Left renal cortex interstitium (tissue), 4 donors: Measurements from ENCODE around the gene ATP9B. TPM values are rescaled to one million over a fixed set of nuclear protein-coding genes. Genes with fewer than 3 reads are reported as not detected.

Source experiments
- DNase-seq, 4 donors: peaks; one replicate each; pipeline ENCODE4 v3.0.0-alpha.2; 2013; ENCODE audit warnings: low read depth in 4 of 4, low spot score in 2 of 4, missing footprints in 1 of 4
- polyA plus RNA-seq, 4 donors: library from polyadenylated mRNA; unstranded; fragments of 120-200 nt; gene quantifications; one replicate each; pipeline ENCODE4 v1.2.1, GENCODE V29; 2013; ENCODE audit not compliant: insufficient read length in 4 of 4

The ATP9B gene
- polyA plus RNA-seq: 10 to 100 TPM; 27.9 to 36.8 (median 35.9) TPM

GRCh38 chr18:79068937-79069716 lies at the start of gene ATP9B:
Gene ATP9B (plus strand): TSS chr18:79069394. CDS start chr18:79069411, 17 bp downstream.
- DNase-seq: peak; percentile 93 to 97 (median 95)

GRCh38 chr18:79019881-79020280 lies 49.3 kb upstream of the ATP9B start:
- no peak for DNase-seq

GRCh38 chr18:79022603-79023002 lies 46.6 kb upstream of the ATP9B start:
- no peak for DNase-seq

- DNase-seq: no peak
Observed at GRCh38 chr18:79026491-79026890, 42.7 kb upstream of the ATP9B start.

- DNase-seq: no peak
Observed at GRCh38 chr18:79030680-79031079, 38.5 kb upstream of the ATP9B start.

- no peak for DNase-seq
Observed at GRCh38 chr18:79042276-79042675, 26.9 kb upstream of the ATP9B start.

GRCh38 chr18:79043288-79043687 lies 25.9 kb upstream of the ATP9B start:
- no peak for DNase-seq

- peak in 1 of 4 donors; percentile 15 for DNase-seq
Observed at GRCh38 chr18:79046522-79046921, 22.7 kb upstream of the ATP9B start.

- DNase-seq: no peak
Observed at GRCh38 chr18:79047556-79048244, 21.5 kb upstream of the ATP9B start.

GRCh38 chr18:79048245-79048632 lies 21.0 kb upstream of the ATP9B start:
- no peak for DNase-seq

GRCh38 chr18:79049506-79049905 lies 19.7 kb upstream of the ATP9B start:
- DNase-seq: no peak

GRCh38 chr18:79050005-79050404 lies 19.2 kb upstream of the ATP9B start:
- no peak for DNase-seq

GRCh38 chr18:79056827-79057367 lies 12.3 kb upstream of the ATP9B start:
- DNase-seq: no peak

GRCh38 chr18:79058007-79058406 lies 11.2 kb upstream of the ATP9B start:
- DNase-seq: no peak

GRCh38 chr18:79062806-79063205 lies 6.4 kb upstream of the ATP9B start:
- DNase-seq: no peak

GRCh38 chr18:79064228-79064627 lies 5.0 kb upstream of the ATP9B start:
- DNase-seq: no peak

GRCh38 chr18:79065802-79066201 lies 3.4 kb upstream of the ATP9B start:
- DNase-seq: no peak

- no peak for DNase-seq
Observed at GRCh38 chr18:79067611-79068010, 1.6 kb upstream of the ATP9B start.

GRCh38 chr18:79068341-79068936 lies 755 bp upstream of the ATP9B start:
- peak; percentile 33 to 57 (median 36) for DNase-seq

GRCh38 chr18:79069717-79070151 lies 540 bp downstream of the ATP9B start:
- peak in 3 of 4 donors; percentile 23 to 28 (median 27) for DNase-seq

- DNase-seq: no peak
Observed at GRCh38 chr18:79070486-79070885, 1.3 kb downstream of the ATP9B start.
